ENCODE results near the gene SPARC. TPM values are rescaled to one million over a fixed set of nuclear protein-coding genes. Genes with fewer than 3 reads are reported as not detected.
"Not testable (repeated sequence)": the region's sequence is repeated elsewhere in the genome, so short reads cannot be mapped to it uniquely, and the experiment has no call there.

Gene SPARC, protein sequence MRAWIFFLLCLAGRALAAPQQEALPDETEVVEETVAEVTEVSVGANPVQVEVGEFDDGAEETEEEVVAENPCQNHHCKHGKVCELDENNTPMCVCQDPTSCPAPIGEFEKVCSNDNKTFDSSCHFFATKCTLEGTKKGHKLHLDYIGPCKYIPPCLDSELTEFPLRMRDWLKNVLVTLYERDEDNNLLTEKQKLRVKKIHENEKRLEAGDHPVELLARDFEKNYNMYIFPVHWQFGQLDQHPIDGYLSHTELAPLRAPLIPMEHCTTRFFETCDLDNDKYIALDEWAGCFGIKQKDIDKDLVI
- polyA plus RNA-seq (ENCODE audit: insufficient read length), result 4,012 TPM

GRCh38 chr5:151686674-151687407, at the start of gene SPARC:
TSS of gene SPARC (minus strand) at chr5:151686915. CDS start at chr5:151676188, 10,727 bp downstream.
- peak; percentile 92 for DNase-seq (ENCODE audit: low read depth)

GRCh38 chr5:151735646-151736045, 48.9 kb upstream of the SPARC start:
- DNase-seq (ENCODE audit: low read depth), result no peak

DNA sequence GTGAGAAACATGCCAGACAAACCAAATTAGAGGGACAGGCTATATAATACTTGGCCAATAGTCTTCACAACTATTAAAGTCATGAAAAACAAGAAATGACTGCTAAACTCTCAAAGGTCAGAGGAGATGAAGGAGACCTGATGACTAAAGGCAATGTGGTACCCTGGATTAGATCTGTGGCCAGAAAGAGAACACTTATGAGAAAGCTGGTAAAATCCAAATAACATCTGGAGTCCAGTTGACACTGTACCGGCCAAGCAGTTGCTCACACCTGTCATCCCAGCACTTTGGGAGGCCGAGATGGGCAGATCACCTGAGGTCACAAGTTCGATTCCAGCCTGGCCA, 47.3 kb upstream of the SPARC start:
- DNase-seq (ENCODE audit: low read depth), result no peak

GRCh38 chr5:151733358-151734063, 46.8 kb upstream of the SPARC start:
- no peak for DNase-seq (ENCODE audit: low read depth)

DNA sequence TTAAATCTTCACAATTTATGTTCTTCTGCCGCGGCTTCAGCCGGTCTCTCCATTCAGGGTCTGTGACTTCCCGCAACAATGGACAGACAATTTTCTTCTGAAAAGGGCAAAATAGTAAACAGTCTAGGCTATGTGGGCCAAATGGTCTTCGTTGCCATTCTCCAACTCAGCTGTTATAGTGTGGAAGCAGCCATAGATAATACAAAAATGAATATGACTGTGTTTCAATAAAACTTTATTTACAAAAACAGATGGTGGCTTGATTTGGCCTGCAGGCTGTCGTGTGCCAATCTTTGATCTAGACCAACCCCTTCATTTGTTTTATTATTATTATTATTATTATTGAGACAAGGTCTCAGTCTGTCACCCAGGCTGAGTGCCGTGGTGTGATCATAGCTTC, 43.7 kb upstream of the SPARC start:
- DNase-seq (ENCODE audit: low read depth), result no peak

GRCh38 chr5:151729597-151729996, 42.9 kb upstream of the SPARC start:
- not testable (repeated sequence) for DNase-seq (ENCODE audit: low read depth)

DNA sequence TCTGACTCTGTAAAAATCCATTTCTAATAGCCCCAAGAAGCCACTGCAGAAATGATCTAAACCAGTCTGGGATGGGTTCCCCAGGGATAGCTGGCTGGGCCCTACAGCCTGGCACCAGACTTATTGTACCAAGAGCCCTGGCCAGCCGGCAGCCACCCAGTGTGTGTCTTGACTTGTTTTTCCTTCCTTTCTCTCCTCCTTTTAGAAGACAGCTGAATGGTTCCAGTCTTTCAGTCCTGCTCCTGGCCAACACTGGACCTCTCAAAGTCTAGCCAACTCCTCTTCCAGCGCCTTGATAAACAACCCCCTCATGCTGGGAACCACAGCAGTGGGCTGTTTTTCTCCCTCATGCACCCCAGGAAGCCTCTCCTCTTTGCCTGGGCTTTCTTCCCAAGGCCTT, 37.6 kb upstream of the SPARC start:
- DNase-seq (ENCODE audit: low read depth), result no peak

DNA sequence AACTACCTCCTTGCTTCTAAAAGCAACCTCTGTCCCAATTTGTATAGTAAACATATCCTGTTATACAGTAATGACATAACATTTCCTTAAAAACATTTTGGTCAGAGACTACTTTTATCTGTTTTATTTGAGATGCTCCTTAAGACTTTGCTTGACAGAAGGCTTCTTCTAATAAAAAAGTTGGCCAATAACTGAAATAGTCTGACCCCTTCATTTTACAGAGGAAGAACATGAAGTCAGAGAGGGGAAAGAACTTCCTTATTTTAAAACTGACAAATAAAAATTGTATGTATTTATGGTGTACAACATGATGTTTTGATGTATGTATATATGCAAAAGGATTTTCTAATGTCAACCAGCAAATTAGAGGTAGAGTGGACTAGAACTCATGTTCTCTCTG, 35.8 kb upstream of the SPARC start:
- no peak for DNase-seq (ENCODE audit: low read depth)

- DNase-seq (ENCODE audit: low read depth), result no peak
These were observed 35.2 kb upstream of the SPARC start for GRCh38 chr5:151721812-151722391.

- no peak for DNase-seq (ENCODE audit: low read depth)
These were observed 34.5 kb upstream of the SPARC start for GRCh38 chr5:151721087-151721646.

- no peak for DNase-seq (ENCODE audit: low read depth)
These were observed 33.5 kb upstream of the SPARC start for GRCh38 chr5:151720215-151720614.

GRCh38 chr5:151719228-151720000, 32.7 kb upstream of the SPARC start:
- no peak for DNase-seq (ENCODE audit: low read depth)

- DNase-seq (ENCODE audit: low read depth), result no peak
These were observed 31.9 kb upstream of the SPARC start for GRCh38 chr5:151718646-151719045.

- DNase-seq (ENCODE audit: low read depth), result no peak
These were observed 31.4 kb upstream of the SPARC start for GRCh38 chr5:151718153-151718552.

GRCh38 chr5:151717416-151717815, 30.7 kb upstream of the SPARC start:
- DNase-seq (ENCODE audit: low read depth), result no peak

DNA sequence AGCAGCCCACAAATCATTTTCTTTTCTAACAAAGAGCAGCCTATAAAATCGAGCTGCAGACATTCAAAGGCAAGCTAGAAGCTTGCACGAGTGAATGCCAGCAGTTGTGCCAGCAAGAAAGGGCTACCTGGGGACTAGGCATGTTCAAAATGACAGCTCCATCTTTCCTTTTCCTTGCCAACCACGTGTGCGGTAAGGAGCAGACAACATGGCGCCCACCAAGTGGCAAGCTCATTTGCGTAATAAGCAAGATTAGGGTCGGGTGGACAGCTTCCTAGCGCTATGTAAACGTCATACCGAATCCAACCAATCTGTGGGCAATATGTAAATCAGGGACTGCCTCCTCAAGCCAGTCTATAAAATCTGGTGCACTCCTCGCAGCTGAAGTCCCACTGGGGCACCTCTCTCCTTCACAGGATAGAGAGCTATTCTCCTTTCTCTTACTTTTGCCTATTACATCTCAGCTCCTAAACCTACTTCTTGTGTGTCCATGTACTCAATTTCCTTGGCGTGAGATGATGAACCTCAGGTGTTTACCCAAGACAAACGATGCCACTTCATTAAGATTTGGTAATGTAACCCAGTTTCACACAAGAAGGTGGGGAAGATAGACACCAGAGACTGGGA, 22.5 kb upstream of the SPARC start:
- DNase-seq (ENCODE audit: low read depth), result no peak

- no peak for DNase-seq (ENCODE audit: low read depth)
These were observed 21.4 kb upstream of the SPARC start for GRCh38 chr5:151708126-151708525.

GRCh38 chr5:151707567-151707966, 20.9 kb upstream of the SPARC start:
- DNase-seq (ENCODE audit: low read depth), result no peak

- no peak for DNase-seq (ENCODE audit: low read depth)
These were observed 20.2 kb upstream of the SPARC start for GRCh38 chr5:151706906-151707305.

GRCh38 chr5:151703780-151704179, 17.1 kb upstream of the SPARC start:
- no peak for DNase-seq (ENCODE audit: low read depth)

DNA sequence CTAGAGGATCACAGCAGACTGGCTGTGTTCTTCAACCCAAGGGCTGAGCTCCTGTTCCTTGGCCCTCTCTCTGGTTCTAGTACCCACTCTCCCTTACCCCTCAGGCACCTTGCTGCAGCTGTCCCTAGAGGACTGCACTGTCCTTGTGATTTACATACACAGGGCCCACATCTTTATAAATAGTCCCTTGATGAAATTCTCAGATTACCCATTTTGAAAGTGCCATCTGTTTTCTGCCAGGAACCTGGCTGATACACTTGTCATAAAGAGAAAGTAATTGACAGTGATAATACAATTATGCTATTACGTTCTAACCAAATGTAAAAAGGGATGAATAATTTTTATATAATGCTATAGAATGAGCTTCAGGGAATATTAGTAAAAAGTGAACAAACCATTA, 16.5 kb upstream of the SPARC start:
- no peak for DNase-seq (ENCODE audit: low read depth)
